DMS153 treated with DMSO at 0.1 percent for 48 hours (cell line): ENCODE results near the gene GAMT.

ENCODE experiments used
- DNase-seq: peaks from one replicate; lab custom pipeline; 2025; ENCODE audit not compliant: unreplicated experiment; lab: John Stamatoyannopoulos, UW

Gene GAMT

GRCh38 chr19:1366899-1367870, 34.2 kb downstream of the GAMT start:
- DNase-seq, result no peak

- DNase-seq, result no peak
These were observed 35.0 kb downstream of the GAMT start for GRCh38 chr19:1366296-1366695.

- no peak for DNase-seq
These were observed 35.7 kb downstream of the GAMT start for GRCh38 chr19:1365319-1366269.

GRCh38 chr19:1364070-1364704, 37.2 kb downstream of the GAMT start:
- DNase-seq, result no peak

GRCh38 chr19:1363599-1363998, 37.7 kb downstream of the GAMT start:
- DNase-seq, result no peak

- DNase-seq, result no peak
These were observed 38.7 kb downstream of the GAMT start for GRCh38 chr19:1362387-1363257.

- no peak for DNase-seq
These were observed 39.5 kb downstream of the GAMT start for GRCh38 chr19:1361601-1362386.

- peak; percentile 0 for DNase-seq
These were observed 40.4 kb downstream of the GAMT start for GRCh38 chr19:1360818-1361461.

- DNase-seq, result no peak
These were observed 41.1 kb downstream of the GAMT start for GRCh38 chr19:1360126-1360817.

- DNase-seq, result no peak
These were observed 43.7 kb downstream of the GAMT start for GRCh38 chr19:1357531-1358109.

- no peak for DNase-seq
These were observed 44.9 kb downstream of the GAMT start for GRCh38 chr19:1356508-1356865.

- no peak for DNase-seq
These were observed 45.5 kb downstream of the GAMT start for GRCh38 chr19:1355568-1356507.

GRCh38 chr19:1354970-1355567, 46.3 kb downstream of the GAMT start:
- DNase-seq, result no peak

GRCh38 chr19:1353144-1353543, 48.2 kb downstream of the GAMT start:
- no peak for DNase-seq

- no peak for DNase-seq
These were observed 49.9 kb downstream of the GAMT start for GRCh38 chr19:1351381-1351851.

GRCh38 chr19:1350867-1351266, 50.5 kb downstream of the GAMT start:
- DNase-seq, result no peak
